ENCODE data around the gene PLEKHA6. TPM values are rescaled to one million over a fixed set of nuclear protein-coding genes. Genes with fewer than 3 reads are reported as not detected.

The PLEKHA6 gene
- total RNA-seq, 1 donor from 2014 or later = 11.0 TPM

GRCh38 chr1:204171751-204172178 is 188.0 kb downstream of the PLEKHA6 start:
- no peak for DNase-seq (ENCODE audit: low spot score in 2 of 2)

GRCh38 chr1:204170494-204171155 is 189.1 kb downstream of the PLEKHA6 start:
- FAIRE-seq = no peak
- no peak for DNase-seq (ENCODE audit: low spot score in 2 of 2)

More at GRCh38 chr1:204171751-204172178, 188.0 kb downstream of the PLEKHA6 start:
- FAIRE-seq = no peak

- no peak for FAIRE-seq
Observed at GRCh38 chr1:204169858-204170257, 189.9 kb downstream of the PLEKHA6 start.

More at GRCh38 chr1:204169858-204170257, 189.9 kb downstream of the PLEKHA6 start:
- no peak for DNase-seq (ENCODE audit: low spot score in 2 of 2)

Small RNA genes lying within 50 kb of the gene (small RNA-seq; reads per million reads assigned to genes)
- not detected for gene AL606489.2

Other genes starting within 250 kb of the PLEKHA6 start
- 31.0 TPM for gene ETNK2, start 207.9 kb downstream of the PLEKHA6 start, total RNA-seq
- gene REN, start 193.6 kb downstream of the PLEKHA6 start, total RNA-seq = not detected
- not detected for gene KISS1, start 163.4 kb downstream of the PLEKHA6 start, total RNA-seq
- gene GOLT1A, start 145.9 kb downstream of the PLEKHA6 start, total RNA-seq = 0.41 TPM
- gene PPP1R15B, start 51.9 kb upstream of the PLEKHA6 start, total RNA-seq = 42.4 TPM
- gene PIK3C2B, start 134.9 kb upstream of the PLEKHA6 start, total RNA-seq = 24.5 TPM
- 46.9 TPM for gene MDM4, start 156.5 kb upstream of the PLEKHA6 start, total RNA-seq